ENCODE results near the gene LAMB3. TPM values are rescaled to one million over a fixed set of nuclear protein-coding genes. Genes with fewer than 3 reads are reported as not detected.

Gene LAMB3
- total RNA-seq, 1 experiment from 2014 or later = 0.28 TPM

DNA sequence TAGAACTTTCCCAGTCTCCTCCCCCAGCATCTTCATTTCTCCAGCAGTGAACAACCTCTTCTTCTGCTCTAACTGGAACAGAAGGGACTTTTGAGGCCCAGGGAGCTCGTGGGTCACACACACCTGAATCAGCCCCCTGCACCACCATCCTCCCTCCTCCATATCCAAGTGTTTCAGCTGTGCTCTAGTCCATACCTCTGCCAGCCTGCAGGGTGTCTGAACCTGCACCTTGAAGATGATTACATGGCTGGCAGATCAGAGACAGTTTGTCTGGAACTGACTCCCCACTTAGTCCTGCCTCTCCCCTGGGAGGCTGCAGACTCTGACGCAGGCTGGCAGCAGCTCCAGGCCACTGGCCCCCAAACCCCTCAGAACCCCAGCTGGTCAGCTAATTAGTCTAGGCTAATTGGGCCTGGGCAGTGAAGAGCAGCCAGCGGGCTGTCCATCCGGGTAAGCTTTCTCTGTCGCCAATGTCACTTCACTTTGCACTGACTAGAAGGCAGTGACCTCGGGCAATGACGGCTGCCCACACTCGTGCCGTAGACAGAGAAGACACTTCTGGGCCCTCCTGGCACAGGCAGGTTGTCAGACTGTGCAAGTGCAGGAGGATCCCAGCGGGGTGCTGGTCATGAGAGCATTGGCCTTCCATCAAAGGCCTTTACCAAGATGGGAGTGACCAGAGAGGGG lies 56.5 kb downstream of the LAMB3 start:
- Mint-ChIP-seq H3K27me3 (ENCODE audit: low read depth) (peaks cover 26% of the 10 kb centered on the region), H3K27ac (no peak overlapping the region; a peak in 1 of 7 replicates)

More for the DNA sequence above, 56.5 kb downstream of the LAMB3 start:
- H3K4me2 ChIP-seq (ENCODE audit: insufficient read depth, insufficient read length, low read length) = no peak overlapping the region
- H3K18ac ChIP-seq (ENCODE audit: insufficient read length, low read depth, low read length) = no peak overlapping the region
- H2AFZ ChIP-seq (ENCODE audit: low read length) = no peak overlapping the region
- H3K23ac ChIP-seq (ENCODE audit: insufficient read length, low read depth, low read length) = no peak overlapping the region
- H2BK20ac ChIP-seq (ENCODE audit: low read depth, low read length, poor library complexity, severe bottlenecking) = no peak overlapping the region
- TF ChIP-seq, protein P1, sequence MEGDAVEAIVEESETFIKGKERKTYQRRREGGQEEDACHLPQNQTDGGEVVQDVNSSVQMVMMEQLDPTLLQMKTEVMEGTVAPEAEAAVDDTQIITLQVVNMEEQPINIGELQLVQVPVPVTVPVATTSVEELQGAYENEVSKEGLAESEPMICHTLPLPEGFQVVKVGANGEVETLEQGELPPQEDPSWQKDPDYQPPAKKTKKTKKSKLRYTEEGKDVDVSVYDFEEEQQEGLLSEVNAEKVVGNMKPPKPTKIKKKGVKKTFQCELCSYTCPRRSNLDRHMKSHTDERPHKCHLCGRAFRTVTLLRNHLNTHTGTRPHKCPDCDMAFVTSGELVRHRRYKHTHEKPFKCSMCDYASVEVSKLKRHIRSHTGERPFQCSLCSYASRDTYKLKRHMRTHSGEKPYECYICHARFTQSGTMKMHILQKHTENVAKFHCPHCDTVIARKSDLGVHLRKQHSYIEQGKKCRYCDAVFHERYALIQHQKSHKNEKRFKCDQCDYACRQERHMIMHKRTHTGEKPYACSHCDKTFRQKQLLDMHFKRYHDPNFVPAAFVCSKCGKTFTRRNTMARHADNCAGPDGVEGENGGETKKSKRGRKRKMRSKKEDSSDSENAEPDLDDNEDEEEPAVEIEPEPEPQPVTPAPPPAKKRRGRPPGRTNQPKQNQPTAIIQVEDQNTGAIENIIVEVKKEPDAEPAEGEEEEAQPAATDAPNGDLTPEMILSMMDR (conservative IDR thresholded peaks at IDR 0.05) = no peak
- DNase-seq = no peak
- no peak overlapping the region for H4K91ac ChIP-seq (ENCODE audit: insufficient read length, low read depth, low read length)
- no CpG with 5 or more reads among the region's 10 CpGs for WGBS (ENCODE audit: extremely low coverage, insufficient read length, low lambda C conversion rate)
- H3K23me2 ChIP-seq (ENCODE audit: insufficient read length, low read depth, low read length, poor library complexity, severe bottlenecking) = no peaks in the 10 kb centered on the region
- no peaks in the 10 kb centered on the region for H3K79me1 ChIP-seq (ENCODE audit: insufficient read depth, low read depth, low read length, poor library complexity, severe bottlenecking)
- H3K14ac ChIP-seq (ENCODE audit: insufficient read depth, low read length) = no peak overlapping the region
- no peak overlapping the region for H2BK5ac ChIP-seq (ENCODE audit: insufficient read length, low read length)
- no peak overlapping the region for H2BK12ac ChIP-seq (ENCODE audit: insufficient read length, low read depth, low read length)
- H3K4me1 Mint-ChIP-seq = no peaks in the 10 kb centered on the region; a peak in 1 of 4 replicates
- H4K5ac ChIP-seq (ENCODE audit: insufficient read length, low read depth, low read length) = no peak overlapping the region
- H4K20me1 ChIP-seq (ENCODE audit: control insufficient read depth, insufficient read depth, insufficient read length) = no peaks in the 10 kb centered on the region
- no peaks in the 10 kb centered on the region for H3K36me3 Mint-ChIP-seq (ENCODE audit: insufficient read depth in 1 of 3, low read depth in 3 of 3)
- no peaks in the 10 kb centered on the region; the same call in 1 of the 2 replicates for H3K27me3 ChIP-seq (ENCODE audit: insufficient read depth, low read length)
- no peaks in the 10 kb centered on the region for H3K79me2 ChIP-seq (ENCODE audit: insufficient read depth, low read length)
- H4K8ac ChIP-seq (replicated peaks; ENCODE audit: insufficient read length, low read depth, low read length) = no peak overlapping the region
- no peak overlapping the region for H3K27ac ChIP-seq (ENCODE audit: insufficient read length, low read depth, low read length)
- H3K4me1 ChIP-seq (ENCODE audit: insufficient read depth, low read length) = no peaks in the 10 kb centered on the region
- H3K9me3 ChIP-seq (ENCODE audit: control insufficient read depth, low read depth, low read length) = no peaks in the 10 kb centered on the region
- H2AK5ac ChIP-seq (ENCODE audit: insufficient read length, low read length) = no peak overlapping the region
- no peak overlapping the region for H2BK120ac ChIP-seq (ENCODE audit: low read depth, low read length, poor library complexity, severe bottlenecking)
- no peak overlapping the region for H3K56ac ChIP-seq (ENCODE audit: insufficient read length, low read depth, low read length)
- no peaks in the 10 kb centered on the region for H3K9me3 Mint-ChIP-seq
- H3K9ac ChIP-seq (ENCODE audit: extremely low read depth, insufficient read length, low read length) = no peak overlapping the region
- no peak overlapping the region for H3T11ph ChIP-seq (ENCODE audit: low read length)
- H3K4ac ChIP-seq (ENCODE audit: low read depth, low read length) = no peak overlapping the region
- H2BK15ac ChIP-seq (ENCODE audit: low read depth, low read length) = no peak overlapping the region
- no peak overlapping the region for H3K4me3 Mint-ChIP-seq
